Spleen (tissue), 7 donors: ENCODE measurements around the gene CENPP.

Experiments used
- POLR2A ChIP-seq, 3 donors: fragments of 450-650 bp; IDR thresholded peaks; one replicate each; pipeline ENCODE4 v1.5.1; 2017; ENCODE audit warnings: antibody characterized with exemption in 3 of 3, mild to moderate bottlenecking in 1 of 3
- POLR2AphosphoS5 ChIP-seq, 3 donors: sonication (generic); formaldehyde crosslinking; IDR thresholded peaks; one replicate each; pipeline ENCODE4 v1.5.1; 2017; ENCODE audit warnings: antibody characterized with exemption in 3 of 3
- TF ChIP-seq, protein P1 (sequence below), 11 experiments: fragments of 200-600 bp in 7 of 11; fragments of 450-650 bp in 4 of 11; sonication (generic) in 4 of 11; IDR thresholded peaks in 8 of 11; conservative IDR thresholded peaks in 3 of 11; 1 replicate in 7 of 11; 2 replicates in 4 of 11; pipeline versions ENCODE4 v1.4.0 to v1.8.0; 2016 to 2021; ENCODE audit warnings: antibody characterized with exemption in 11 of 11, inconsistent platforms in 4 of 11, mild to moderate bottlenecking in 1 of 11
- donor health status: DM: no; HTN: no; CAD: no; lungs with moderate emphysema.
- donor health status: DM: no; HTN: no; CAD: no.
- donor health status: DM: no; HTN: no; CAD: no.

DNA sequence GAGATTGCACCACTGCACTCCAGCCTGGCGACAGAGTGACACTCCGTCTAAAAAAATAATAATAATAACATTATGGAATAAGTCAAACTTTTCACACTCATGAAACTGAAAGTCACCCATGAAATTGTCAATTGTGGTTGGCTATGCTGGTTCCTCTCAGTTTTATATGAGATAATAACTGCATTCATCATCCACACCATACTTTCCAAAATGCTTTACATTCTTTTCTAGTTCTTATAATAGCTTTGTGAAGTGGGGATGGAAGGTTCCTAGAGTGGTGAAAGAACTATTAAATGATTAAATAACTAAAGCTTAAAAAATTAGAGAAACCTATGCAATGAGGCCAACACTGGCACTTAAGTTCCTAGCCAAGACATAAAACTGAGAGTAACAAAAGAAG is 169.1 kb downstream of the CENPP start:
- TF ChIP-seq, protein P1, sequence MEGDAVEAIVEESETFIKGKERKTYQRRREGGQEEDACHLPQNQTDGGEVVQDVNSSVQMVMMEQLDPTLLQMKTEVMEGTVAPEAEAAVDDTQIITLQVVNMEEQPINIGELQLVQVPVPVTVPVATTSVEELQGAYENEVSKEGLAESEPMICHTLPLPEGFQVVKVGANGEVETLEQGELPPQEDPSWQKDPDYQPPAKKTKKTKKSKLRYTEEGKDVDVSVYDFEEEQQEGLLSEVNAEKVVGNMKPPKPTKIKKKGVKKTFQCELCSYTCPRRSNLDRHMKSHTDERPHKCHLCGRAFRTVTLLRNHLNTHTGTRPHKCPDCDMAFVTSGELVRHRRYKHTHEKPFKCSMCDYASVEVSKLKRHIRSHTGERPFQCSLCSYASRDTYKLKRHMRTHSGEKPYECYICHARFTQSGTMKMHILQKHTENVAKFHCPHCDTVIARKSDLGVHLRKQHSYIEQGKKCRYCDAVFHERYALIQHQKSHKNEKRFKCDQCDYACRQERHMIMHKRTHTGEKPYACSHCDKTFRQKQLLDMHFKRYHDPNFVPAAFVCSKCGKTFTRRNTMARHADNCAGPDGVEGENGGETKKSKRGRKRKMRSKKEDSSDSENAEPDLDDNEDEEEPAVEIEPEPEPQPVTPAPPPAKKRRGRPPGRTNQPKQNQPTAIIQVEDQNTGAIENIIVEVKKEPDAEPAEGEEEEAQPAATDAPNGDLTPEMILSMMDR (IDR thresholded peaks at IDR 0.05 in 8 of 11, conservative IDR thresholded peaks at IDR 0.05 in 3 of 11) = no peak
- TF ChIP-seq POLR2AphosphoS5 (IDR thresholded peaks at IDR 0.05) = no peak
- no peak for TF ChIP-seq POLR2A (IDR thresholded peaks at IDR 0.05)
